Liver (tissue), 9 donors: ENCODE data around the gene HEYL. TPM values are rescaled to one million over a fixed set of nuclear protein-coding genes. Genes with fewer than 3 reads are reported as not detected.

Experiments used
- DNase-seq: peaks from one replicate; pipeline ENCODE4 v3.0.0-alpha.2; 2017; ENCODE audit warnings: low spot score
- H3K27ac ChIP-seq, 2 donors: one replicate each; pipeline ENCODE4 v1.7.0; 2013; ENCODE audit warnings: inconsistent platforms in 2 of 2, low read length in 2 of 2, control low read depth in 1 of 2, low read depth in 1 of 2, mild to moderate bottlenecking in 1 of 2
- H3K27me3 ChIP-seq, 4 donors: one replicate each; pipeline versions ENCODE4 v1.6.1 to v1.7.0; 2013; ENCODE audit warnings: low read length in 3 of 4, inconsistent platforms in 1 of 4, mild to moderate bottlenecking in 1 of 4, moderate library complexity in 1 of 4; ENCODE audit not compliant: control insufficient read depth in 4 of 4, insufficient read depth in 4 of 4
- H3K36me3 ChIP-seq, 4 donors: one replicate each; pipeline versions ENCODE4 v1.6.1 to v1.7.0; 2013; ENCODE audit warnings: low read length in 3 of 4, mild to moderate bottlenecking in 3 of 4, low read depth in 1 of 4, moderate library complexity in 1 of 4; ENCODE audit not compliant: control insufficient read depth in 4 of 4, insufficient read depth in 3 of 4
- H3K4me1 ChIP-seq, 4 donors: one replicate each; pipeline versions ENCODE4 v1.6.1 to v1.7.0; 2013; ENCODE audit warnings: low read length in 3 of 4, mild to moderate bottlenecking in 3 of 4, moderate library complexity in 1 of 4; ENCODE audit not compliant: control insufficient read depth in 4 of 4, insufficient read depth in 4 of 4
- H3K4me3 ChIP-seq, 3 donors: one replicate each; pipeline versions ENCODE4 v1.6.1 to v1.7.0; 2013; ENCODE audit warnings: low read length in 3 of 3, control low read depth in 1 of 3, low read depth in 1 of 3, mild to moderate bottlenecking in 1 of 3
- H3K9ac ChIP-seq, 2 donors: one replicate each; pipeline ENCODE4 v1.7.0; 2013; ENCODE audit warnings: low read length in 2 of 2, mild to moderate bottlenecking in 2 of 2, moderate library complexity in 2 of 2, control low read depth in 1 of 2, low read depth in 1 of 2
- H3K9me3 ChIP-seq, 4 donors: one replicate each; pipeline versions ENCODE4 v1.6.1 to v1.7.0; 2013; ENCODE audit warnings: low read length in 3 of 4; ENCODE audit not compliant: control insufficient read depth in 4 of 4
- ATF3 ChIP-seq: IDR thresholded peaks from 2 replicates; pipeline ENCODE4 v1.6.1; 2016; ENCODE audit warnings: antibody characterized with exemption
- CTCF ChIP-seq: fragments of 150-350 bp; IDR thresholded peaks from 2 replicates; pipeline ENCODE4 v1.5.1; 2017; ENCODE audit warnings: improper control_type of control experiment, low read depth, low read length; ENCODE audit not compliant: missing input control
- EGR1 ChIP-seq, 2 donors: IDR thresholded peaks; 2 replicates each; pipeline ENCODE4 v1.6.1; 2016 to 2018; ENCODE audit warnings: antibody characterized with exemption in 2 of 2, low read depth in 2 of 2
- FOXA1 ChIP-seq: IDR thresholded peaks from 2 replicates; pipeline ENCODE4 v1.6.1; 2016; ENCODE audit warnings: antibody characterized with exemption
- FOXA2 ChIP-seq: IDR thresholded peaks from 2 replicates; pipeline ENCODE4 v1.6.1; 2016; ENCODE audit warnings: antibody characterized with exemption
- GABPA ChIP-seq, 2 donors: IDR thresholded peaks in 1 of 2; conservative IDR thresholded peaks in 1 of 2; 2 replicates each; pipeline ENCODE4 v1.6.1; 2016; ENCODE audit warnings: antibody characterized with exemption in 2 of 2, mild to moderate bottlenecking in 1 of 2, moderate library complexity in 1 of 2
- HNF4A ChIP-seq, 2 donors: conservative IDR thresholded peaks; 2 replicates each; pipeline ENCODE4 v1.6.1; 2016; ENCODE audit warnings: antibody characterized with exemption in 2 of 2, mild to moderate bottlenecking in 2 of 2
- HNF4G ChIP-seq: IDR thresholded peaks from 2 replicates; pipeline ENCODE4 v1.6.1; 2016; ENCODE audit warnings: antibody characterized with exemption
- JUND ChIP-seq, 2 donors: IDR thresholded peaks; 2 replicates each; pipeline ENCODE4 v1.6.1; 2016; ENCODE audit warnings: antibody characterized with exemption in 2 of 2
- MAX ChIP-seq: IDR thresholded peaks from 2 replicates; pipeline ENCODE4 v1.6.1; 2016; ENCODE audit warnings: antibody characterized with exemption
- NR2F2 ChIP-seq: IDR thresholded peaks from 2 replicates; pipeline ENCODE4 v1.6.1; 2016; ENCODE audit warnings: antibody characterized with exemption
- RAD21 ChIP-seq, 2 donors: IDR thresholded peaks; 2 replicates each; pipeline ENCODE4 v1.6.1; 2016; ENCODE audit warnings: antibody characterized with exemption in 2 of 2, mild to moderate bottlenecking in 2 of 2
- REST ChIP-seq: IDR thresholded peaks from 2 replicates; pipeline ENCODE4 v1.6.1; 2016; ENCODE audit warnings: antibody characterized with exemption, mild to moderate bottlenecking
- RXRA ChIP-seq, 2 donors: IDR thresholded peaks; 2 replicates each; pipeline ENCODE4 v1.6.1; 2017 to 2018; ENCODE audit warnings: antibody characterized with exemption in 2 of 2, mild to moderate bottlenecking in 1 of 2
- SP1 ChIP-seq: IDR thresholded peaks from 2 replicates; pipeline ENCODE4 v1.6.1; 2018; ENCODE audit warnings: antibody characterized with exemption, mild to moderate bottlenecking
- TAF1 ChIP-seq: conservative IDR thresholded peaks from 2 replicates; pipeline ENCODE4 v1.6.1; 2016; ENCODE audit warnings: antibody characterized with exemption, mild to moderate bottlenecking
- YY1 ChIP-seq: IDR thresholded peaks from 2 replicates; pipeline ENCODE4 v1.6.1; 2016; ENCODE audit warnings: antibody characterized with exemption, mild to moderate bottlenecking
- ZBTB33 ChIP-seq: IDR thresholded peaks from 2 replicates; pipeline ENCODE4 v1.6.1; 2016; ENCODE audit warnings: antibody characterized with exemption
- WGBS: extraction: QIAGEN DNeasy Blood & Tissue Kit; methylation state at CpG from one replicate; pipeline ENCODE4 v1.1.7; 2013; 5-methylcytosine and 5-hydroxymethylcytosine counted together
- polyA plus RNA-seq, 2 donors: library from polyadenylated mRNA; stranded (reverse) in 1 of 2; unstranded in 1 of 2; fragments of 200-250 nt in 1 of 2; fragments of >200 nt in 1 of 2; fragmentation: Nextera tagmentation in 1 of 2; extraction: Ambion mirVana in 1 of 2; gene quantifications; one replicate each; pipeline versions ENCODE4 v1.2.1 to v1.2.3, GENCODE V29; 2013 to 2015
- total RNA-seq, 2 donors: library from RNA; depleted of rRNA; stranded (reverse); fragments of >200 nt; gene quantifications; one replicate each; pipeline ENCODE4 v1.2.3, GENCODE V29; 2014
- donor health status: healthy.
- donor health status: healthy.
- donor health status: healthy.
- donor health status: healthy.
- donor health status: healthy.

Gene HEYL
- total and polyA plus RNA-seq, 4 donors: 0.61 to 1.7 (median 1.2) TPM

GRCh38 chr1:39681999-39682398 lies 42.6 kb upstream of the HEYL start:
- no peaks in the 10 kb centered on the region for H3K9me3 ChIP-seq
- peaks cover 0 to 7% (median 4%) of the 10 kb centered on the region in 4 donors for H3K27me3 ChIP-seq
- WGBS: 54% methylated on average over 1 of the region's 1 CpG
- no peak for TF ChIP-seq MAX
- no peak for TF ChIP-seq HNF4G
- no peak for TF ChIP-seq HNF4A (conservative IDR thresholded peaks at IDR 0.05)
- no peak for TF ChIP-seq CTCF
- no peak for TF ChIP-seq NR2F2
- TF ChIP-seq RXRA (IDR thresholded peaks at IDR 0.05): no peak
- no peak for TF ChIP-seq JUND (IDR thresholded peaks at IDR 0.05)
- TF ChIP-seq GABPA (IDR thresholded peaks at IDR 0.05 in 1 of 2, conservative IDR thresholded peaks at IDR 0.05 in 1 of 2): no peak
- TF ChIP-seq SP1: no peak
- TF ChIP-seq FOXA2: no peak
- TF ChIP-seq YY1: no peak
- TF ChIP-seq ATF3: no peak
- no peak for TF ChIP-seq FOXA1
- TF ChIP-seq REST: no peak
- TF ChIP-seq ZBTB33: no peak
- TF ChIP-seq RAD21 (IDR thresholded peaks at IDR 0.05): no peak
- TF ChIP-seq EGR1 (IDR thresholded peaks at IDR 0.05; ENCODE audit: low read depth in 2 of 2): no peak
- no peak for TF ChIP-seq TAF1
- no peaks in the 10 kb centered on the region for H3K4me1 ChIP-seq
- no peak overlapping the region for H3K27ac ChIP-seq
- no peaks in the 10 kb centered on the region for H3K36me3 ChIP-seq
- DNase-seq: no peak
- H3K4me3 ChIP-seq: no peak overlapping the region
- no peak overlapping the region for H3K9ac ChIP-seq
